GM12891 (cell line): ENCODE results near the gene RHBDL1.

ENCODE experiments used
- POLR2A ChIP-seq: IDR thresholded peaks from 2 replicates; pipeline ENCODE4 v1.6.1; 2011; ENCODE audit warnings: low read depth, low read length, control low read depth
- POLR2AphosphoS5 ChIP-seq: IDR thresholded peaks from 2 replicates; pipeline ENCODE4 v1.6.1; 2011; ENCODE audit warnings: low read depth, low read length, control low read depth

GRCh38 chr16:662095-662494 is 13.4 kb upstream of the RHBDL1 start:
- no peak for TF ChIP-seq POLR2A
- TF ChIP-seq POLR2AphosphoS5 = no peak
